Esophagus mucosa (tissue), 1 donor: ENCODE measurements around the gene HOXC6. TPM values are rescaled to one million over a fixed set of nuclear protein-coding genes. Genes with fewer than 3 reads are reported as not detected.
A peak's percentile ranks its signal among the peaks of the same experiment; 100 is the strongest.

Source experiments
- ATAC-seq: fragments of 200-7000 bp; cut with Tn5 transposase; one replicate; pipeline ENCODE4 v1.9.1; 2020
- total RNA-seq: library from RNA; stranded (reverse); gene quantifications from one replicate; pipeline ENCODE4 v1.2.4, GENCODE V29; 2023
- donor health status: DM: yes; HTN: yes; CAD: no.

The HOXC6 gene
- total RNA-seq, 1 donor from 2014 or later: 1.6 TPM

DNA sequence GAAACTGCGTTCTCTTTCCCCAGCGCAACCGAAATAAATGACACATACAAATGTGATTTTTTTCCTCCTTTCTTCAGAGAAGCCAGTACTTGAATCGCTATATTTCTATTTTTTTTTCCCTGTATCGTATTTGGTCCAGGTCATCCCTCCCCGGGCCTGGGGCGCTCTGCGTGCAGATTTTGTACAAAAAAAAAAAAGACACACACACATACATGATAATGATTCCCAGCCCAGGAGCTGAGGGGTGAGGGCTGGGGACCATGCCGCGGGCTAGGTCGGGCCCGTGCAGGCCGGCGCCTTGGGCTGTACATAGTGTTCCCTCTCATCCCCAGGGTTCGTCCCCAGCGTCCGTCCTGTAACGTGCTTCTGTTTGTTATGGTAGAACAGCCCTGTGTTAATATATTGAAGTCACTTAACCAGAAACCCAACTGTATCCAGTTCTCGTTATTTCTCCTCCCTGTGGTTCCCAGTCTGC lies 25.3 kb upstream of the HOXC6 start:
- no peak for ATAC-seq

DNA sequence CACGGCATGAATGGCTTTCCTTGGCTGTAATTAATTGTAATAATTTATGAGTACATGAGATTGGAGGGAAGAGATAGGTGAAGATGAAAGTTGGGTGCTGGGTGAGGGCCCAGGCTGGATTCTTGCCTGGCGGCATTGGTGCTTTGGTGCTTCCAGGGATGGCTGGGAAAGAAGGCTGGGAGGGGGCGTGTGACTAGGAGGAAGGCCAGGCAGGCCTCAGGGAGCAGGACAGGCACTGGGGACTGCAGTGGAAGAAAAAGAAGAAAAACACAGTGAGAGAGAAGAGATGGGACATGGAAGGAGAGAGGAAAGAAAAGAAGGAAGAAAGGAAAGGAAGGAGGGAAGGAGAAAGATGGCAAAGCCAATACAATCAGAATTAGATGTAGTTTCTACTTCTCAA lies 24.6 kb upstream of the HOXC6 start:
- ATAC-seq: no peak

DNA sequence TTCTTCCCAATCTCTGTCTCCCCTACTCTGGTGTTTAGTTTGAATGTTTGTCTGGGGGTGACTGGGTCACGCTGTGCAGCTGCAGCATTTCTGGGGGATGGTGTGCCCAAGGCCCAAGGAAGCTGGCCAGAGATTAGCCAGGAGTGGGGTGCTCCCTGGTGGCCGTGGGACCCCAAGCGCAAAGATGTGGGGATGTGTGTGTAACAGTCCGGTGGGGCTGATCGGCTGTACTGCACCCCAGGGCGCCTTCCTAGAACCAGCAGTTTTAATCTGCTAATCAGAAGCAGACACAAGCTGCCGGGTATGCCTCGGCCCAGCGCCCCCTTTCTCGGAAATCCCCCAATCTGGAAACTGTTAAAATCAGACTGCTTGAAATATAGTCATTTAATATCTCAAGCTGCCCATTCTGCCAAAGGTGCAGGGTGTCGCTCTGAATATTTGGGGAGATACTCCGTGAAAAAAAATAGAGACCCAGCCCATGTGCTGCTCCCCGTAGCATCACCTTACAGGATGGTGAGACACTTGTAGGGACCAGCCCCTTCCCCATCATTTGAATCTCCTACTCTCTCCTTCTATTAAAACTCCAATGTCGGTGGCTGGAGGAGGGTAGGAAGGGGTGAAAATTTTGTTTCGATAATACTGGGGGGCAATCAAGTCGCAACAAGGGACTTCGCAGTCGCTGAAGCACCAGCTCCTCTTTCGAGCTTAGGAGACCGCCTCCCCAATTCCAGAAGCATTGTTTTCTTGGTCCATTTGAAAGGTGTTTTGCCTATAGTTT lies 24.0 kb upstream of the HOXC6 start:
- no peak for ATAC-seq

DNA sequence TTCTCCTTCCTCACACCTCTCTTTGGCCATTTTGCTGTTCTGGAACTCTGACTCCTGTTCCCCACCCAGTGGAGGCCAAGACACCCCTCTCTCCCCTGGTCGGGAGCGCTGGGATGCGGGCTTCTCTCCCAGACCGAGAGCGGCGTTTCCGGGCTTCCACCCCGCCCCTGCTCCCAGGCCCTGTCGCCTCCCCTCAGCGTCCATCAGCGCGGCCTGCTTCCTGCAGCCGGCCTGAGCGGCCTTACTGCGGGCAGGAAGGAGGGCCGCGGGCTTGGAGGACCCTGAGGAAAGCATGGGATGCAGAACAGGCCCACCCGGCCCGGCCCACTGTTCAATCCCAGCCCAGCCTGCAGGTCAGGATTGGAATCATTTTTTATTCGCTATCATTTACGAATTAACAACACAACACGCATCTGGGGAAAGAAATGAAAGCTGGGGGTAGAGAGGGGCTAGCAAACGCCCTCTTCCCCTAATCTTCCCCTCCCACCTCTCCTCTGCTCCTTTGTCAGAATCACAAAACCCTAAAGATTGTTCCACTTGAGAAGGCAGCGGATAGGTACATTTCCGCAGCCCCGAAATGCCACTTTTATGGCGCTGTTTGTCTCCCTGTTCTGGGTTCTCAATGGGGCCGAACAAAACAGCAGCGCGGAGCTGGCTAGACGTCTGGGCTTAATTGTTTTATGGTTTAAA lies 23.3 kb upstream of the HOXC6 start:
- ATAC-seq: no peak

DNA sequence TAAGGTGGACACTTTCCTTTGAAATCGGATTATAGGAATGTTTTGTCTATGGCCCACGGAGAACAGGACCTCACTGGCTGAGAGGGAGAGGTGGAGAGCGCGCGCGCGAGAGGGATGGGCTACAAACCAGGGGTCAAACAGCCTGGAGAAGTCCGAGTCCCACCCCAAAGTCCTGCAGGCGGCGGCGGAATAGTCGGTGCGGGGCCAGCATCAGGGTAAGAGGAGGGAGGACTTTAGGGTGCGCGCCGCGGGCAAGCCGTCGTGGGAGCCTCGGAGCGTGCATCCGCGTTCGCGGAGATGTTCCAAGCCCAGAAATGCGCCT lies 22.7 kb upstream of the HOXC6 start:
- ATAC-seq: no peak

DNA sequence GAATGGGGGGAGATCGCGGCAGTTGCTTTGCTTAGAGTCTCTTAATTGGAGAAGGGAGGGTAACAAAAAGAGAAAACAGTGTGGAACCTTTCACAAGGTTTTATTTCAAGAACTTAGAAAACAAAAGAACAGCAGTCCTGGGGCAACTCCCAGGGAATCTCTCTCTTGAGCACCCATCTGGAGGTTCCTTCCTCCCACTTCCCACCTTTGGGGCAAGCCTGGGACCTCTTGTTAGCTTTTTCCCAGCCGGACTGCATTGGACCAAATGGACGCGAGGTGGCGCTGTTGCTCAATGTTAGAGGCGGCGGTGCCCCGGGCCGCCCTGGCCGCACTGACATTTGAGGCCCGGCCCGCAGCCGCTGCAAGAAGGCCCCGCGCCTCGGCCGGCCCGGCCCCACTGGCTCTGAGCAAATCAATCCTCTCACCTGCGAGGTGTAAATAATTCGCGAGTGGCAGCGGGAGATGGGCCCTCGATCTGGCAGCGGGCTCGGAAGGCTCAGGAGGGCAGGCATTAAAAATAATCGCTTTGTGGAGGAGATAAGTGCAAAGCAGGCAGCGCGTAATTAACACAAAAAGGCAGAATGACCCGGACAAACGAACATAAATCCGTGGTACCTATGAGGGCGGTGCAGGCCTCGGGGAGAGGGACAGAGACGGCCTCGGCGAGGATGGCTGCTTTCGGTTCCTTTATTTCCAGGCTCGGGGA lies 22.2 kb upstream of the HOXC6 start:
- peak; percentile 75 for ATAC-seq

DNA sequence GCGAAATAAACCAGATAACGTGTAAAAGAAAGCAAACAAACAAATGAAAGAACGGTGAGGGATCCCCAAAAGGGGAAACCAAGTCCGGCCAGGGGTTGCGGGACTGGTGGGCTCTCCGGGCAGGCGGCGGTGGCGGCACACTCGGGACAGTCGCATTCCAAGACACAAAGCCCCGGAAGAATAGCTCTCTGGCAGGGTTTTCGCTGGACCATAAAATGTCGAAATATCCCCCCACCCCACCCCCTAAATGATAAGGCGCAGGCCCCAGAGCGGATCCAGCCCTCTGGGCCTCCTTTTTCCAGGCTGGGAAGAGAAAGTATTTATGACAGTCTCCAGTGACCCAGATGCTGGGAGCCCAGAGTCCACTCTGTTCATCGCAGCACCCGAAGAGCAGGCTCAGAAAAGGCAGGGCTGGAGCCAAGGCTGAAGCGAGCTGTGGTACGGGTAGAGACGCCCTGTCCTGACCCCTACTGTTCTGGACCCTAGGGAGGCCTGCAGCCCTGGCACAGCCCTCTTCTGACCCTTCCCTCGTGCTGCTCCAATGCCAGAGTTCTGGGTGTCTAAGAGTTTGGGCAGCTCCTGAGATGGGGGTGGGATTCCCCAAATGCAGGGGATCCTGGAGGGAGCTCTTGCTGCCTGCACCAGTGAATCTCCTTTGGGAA lies 21.6 kb upstream of the HOXC6 start:
- no peak for ATAC-seq

DNA sequence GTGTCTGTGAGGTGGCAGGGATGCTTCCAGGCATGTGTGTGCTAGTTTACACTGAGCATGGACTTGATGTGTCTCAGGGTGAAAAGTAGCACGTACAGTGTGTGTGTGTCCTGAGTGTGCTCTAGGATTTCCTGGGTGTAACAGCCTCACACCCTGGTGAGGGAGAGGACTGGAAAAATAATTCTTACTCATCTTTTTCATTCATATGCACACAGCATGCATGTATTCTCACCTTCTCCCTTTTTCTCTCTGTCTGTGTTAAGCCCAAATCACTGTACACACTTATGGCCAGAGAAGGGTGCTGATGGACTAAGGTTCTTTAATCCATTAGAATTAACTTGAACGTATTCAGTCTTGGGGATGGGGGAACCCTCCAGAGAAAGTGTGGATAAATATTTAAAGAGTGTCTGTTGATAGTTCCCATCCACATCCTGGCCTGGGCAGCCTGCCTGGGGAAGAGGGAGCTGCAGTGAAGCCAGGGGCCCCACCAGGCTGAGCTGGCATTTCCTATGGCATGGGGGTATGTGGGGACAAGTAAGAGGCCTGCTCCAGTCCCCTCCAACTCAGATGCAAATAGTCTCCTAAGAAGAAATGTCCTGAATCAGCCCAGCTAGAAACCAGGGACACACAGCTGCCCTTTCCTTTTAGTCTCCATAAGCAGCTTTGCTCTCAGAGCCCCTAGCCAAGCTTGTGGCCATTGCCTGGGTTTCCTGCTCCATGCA lies 20.5 kb upstream of the HOXC6 start:
- ATAC-seq: no peak

DNA sequence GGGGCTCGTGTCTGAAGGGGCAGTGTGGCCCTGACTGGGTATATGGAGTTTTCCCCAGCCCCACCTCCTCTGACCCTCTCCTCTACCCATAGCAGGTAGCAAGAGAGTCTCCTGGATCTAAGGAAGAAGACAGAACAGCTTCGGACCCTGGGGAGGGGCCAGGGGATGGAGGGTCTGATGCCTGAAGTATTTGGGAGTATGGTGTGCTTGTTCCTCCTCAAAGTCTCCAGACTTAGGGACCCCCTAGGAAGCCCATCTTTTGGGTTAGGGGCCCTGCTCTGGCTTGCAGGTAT lies 20.0 kb upstream of the HOXC6 start:
- no peak for ATAC-seq

DNA sequence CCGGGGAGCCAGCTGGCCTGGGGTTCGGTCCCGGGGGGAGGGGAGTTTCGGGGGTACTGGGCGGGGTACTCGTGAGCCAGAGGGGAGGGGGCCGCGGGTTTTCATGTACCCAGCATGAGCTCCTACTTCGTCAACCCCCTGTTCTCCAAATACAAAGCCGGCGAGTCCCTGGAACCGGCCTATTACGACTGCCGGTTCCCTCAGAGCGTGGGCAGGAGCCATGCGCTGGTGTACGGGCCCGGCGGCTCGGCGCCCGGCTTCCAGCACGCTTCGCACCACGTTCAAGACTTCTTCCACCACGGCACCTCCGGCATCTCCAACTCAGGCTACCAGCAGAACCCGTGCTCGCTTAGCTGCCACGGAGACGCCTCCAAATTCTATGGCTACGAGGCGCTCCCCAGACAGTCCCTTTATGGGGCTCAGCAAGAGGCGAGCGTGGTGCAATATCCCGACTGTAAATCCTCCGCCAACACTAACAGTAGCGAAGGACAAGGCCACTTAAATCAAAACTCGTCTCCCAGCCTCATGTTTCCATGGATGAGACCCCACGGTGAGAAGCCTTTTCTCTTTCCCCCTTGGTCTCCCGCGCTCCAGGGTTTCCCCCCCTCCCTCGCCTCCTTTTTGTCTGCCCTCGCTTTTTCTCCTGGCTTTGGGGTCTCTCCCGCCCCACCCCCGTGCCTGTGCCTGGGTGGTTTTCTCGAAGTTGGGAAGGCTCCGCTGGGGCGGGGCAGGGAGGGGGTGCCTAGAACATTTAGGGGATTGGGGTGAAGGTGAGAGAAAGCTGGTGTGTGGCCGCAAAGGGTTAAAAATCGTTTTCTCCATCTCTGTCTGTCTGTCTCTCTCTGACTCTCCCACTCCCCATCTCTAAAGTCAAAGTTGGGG lies 18.8 kb upstream of the HOXC6 start:
- peak; percentile 30 for ATAC-seq

DNA sequence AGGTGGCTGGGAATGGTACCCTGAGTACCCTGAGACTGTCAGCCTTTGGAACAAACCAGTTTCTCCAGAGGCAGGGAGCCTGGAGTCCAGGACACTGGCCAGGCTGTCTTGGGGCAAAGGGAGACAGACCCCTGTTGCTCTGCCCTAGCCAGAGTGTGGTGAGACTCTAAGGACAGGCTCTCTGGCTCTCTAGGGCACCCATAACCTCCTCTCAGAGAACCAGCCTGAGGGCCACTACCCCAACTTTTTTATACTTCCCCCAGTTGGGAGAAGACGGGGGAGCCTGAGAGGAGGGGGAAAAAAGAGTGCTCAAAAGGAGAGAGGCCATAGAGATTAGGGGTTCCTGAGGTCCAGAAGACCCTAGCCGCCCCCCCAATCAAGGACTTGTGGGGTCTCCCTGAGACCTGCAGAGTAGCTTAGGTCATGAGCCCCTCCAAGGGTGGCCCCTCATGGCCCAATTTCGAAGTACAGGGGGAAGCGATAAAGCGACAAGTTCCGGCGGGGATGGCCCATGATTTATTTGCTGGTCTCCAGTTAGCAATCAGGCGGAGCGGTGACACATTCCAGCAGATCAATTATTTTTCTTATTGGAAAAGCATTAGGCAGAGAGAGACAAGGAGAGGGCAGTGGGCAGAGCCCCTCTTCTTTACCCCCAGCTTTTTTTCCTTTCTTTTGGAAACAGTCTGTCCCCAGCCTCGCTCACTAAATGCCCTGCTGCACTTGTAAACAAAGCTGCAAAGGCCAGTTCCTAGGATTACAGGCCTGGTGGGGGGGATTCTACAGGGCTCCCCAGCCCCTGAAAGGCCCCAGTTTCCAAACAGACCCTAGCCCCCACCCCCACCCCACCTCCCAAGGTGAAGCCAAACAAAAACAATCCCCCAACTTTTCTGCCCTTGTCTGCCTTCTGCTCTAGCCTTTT lies 17.9 kb upstream of the HOXC6 start:
- no peak for ATAC-seq

DNA sequence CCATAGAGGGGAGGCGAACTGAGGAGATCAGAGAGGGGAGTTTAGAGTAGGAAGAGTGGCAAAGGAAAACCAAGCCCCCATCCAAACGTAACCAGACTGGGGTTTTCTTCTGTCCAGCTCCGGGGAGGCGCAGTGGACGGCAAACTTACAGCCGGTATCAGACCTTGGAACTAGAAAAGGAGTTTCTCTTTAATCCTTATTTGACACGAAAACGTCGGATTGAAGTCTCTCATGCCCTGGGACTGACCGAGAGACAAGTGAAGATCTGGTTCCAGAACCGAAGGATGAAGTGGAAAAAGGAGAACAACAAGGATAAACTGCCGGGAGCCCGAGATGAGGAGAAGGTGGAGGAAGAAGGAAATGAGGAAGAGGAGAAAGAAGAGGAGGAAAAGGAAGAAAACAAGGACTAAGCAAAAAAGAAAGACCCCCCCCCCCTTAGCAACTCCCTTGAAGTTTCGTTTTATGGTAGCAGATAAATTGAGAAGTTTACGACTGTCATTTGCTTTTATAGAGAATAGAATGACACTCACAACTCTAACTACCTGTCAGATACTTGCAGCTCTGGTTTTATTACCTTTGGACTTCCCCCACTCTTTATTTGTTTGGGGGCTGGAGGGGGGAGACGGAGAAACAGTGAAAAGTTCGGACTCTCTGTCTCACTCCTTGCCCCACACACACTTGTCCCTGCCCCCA lies 17.1 kb upstream of the HOXC6 start:
- no peak for ATAC-seq

DNA sequence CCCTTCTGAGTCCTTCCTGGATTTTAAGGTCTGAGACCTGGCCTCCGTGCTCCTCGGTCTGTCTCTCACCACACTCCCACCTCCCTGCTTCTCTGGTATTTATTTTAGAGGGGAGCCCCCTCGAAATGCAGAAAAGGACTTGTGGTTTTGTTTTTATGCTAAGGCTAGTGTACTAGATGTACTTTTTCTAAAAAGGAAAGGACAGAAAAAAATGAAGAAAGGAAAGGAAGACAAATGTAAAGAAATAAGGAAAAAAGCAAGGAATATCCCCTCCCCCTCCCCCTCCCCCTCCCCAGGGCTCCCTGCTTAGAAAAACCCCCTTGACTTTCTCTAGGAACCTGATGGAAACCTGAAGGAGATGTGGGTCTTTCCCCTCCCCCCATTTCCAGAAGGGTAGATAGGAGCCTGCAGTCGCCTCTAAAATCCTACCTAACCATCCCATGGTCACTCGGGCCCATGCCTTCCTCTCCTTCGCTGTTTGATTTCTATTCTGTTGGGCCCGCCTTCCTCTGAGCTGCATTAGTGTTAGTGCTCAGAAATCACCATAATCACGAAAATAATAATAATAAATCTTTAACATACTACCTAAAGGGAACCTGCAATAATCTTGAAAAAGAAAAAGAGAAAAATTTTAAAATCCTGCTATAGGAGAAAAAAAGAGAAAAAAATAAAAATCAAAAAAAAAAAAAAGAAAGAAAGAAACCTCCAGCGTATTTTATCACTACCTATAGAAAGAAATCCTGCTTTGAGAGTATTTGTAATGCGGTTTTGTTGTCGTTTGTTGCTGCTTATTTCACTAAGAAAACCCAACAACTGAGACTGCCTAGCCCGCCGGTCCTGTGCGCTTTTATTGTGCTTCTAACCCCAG lies 16.3 kb upstream of the HOXC6 start:
- ATAC-seq: no peak

DNA sequence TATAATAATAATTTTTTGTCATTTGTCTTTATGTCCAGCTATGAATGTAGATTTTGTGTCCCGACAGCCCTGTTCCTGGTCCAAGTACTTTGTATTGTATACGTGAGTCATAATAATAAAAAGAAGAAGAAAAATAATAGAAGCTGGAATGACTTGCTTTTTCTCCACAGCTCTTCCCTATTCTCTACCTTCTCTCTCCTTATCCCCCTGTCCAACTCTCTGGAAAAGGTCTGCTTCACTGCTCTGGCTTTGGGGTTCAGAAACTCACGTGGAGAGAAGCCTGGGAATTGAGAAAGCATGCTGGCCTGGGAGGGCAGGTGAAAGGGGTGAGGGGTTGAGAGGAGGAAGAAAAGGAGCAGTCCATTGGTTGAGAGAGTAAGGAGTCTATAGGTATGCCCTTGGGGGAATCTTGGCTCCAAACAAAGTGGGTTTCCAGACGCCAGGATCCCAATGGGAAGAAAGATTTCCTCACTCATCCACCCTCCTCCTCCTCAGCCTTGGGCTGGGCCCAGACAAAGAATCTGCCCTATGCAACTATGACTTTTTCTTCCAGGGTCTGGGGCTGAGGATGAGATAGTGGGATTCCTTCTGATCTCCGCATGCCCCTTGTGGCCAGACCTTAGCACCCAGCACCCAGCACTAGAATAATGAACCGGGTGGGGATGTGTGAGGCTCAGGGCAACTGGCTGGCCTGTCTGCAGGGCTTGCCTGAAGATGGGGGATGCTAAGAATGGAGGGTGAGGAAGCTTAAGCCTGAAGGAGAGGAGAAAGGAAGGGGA lies 15.4 kb upstream of the HOXC6 start:
- ATAC-seq: no peak

DNA sequence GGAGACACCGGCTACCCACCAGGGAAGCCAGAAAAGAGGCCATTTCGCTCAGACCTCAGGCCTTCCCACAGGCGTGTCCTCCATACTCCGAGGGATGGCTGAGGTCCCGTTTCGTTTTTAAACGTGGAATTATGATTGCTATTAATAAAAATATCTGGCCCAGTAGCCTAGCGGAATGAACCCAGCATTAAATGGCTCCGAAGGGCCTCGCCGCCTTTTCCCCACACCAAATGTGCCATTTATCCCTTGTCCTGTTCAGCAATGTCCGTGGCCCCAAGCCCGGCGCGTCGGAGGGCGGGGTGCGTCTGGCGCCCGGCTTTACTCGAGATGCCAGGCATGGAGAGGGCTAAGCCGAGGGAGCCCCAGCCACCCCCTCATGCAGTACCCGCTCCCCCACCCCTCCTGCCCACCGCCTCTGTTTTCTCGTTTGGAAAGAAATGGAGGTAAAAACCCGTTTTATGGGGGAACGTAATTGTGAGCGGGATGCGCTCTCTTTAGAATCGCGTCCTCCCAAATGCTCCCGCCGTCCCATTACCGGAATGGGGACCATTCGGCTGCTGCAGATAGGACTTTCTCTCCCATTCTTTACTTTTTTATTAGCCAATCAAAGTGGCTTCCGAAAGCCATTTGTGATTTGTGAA lies 13.7 kb upstream of the HOXC6 start:
- no peak for ATAC-seq

DNA sequence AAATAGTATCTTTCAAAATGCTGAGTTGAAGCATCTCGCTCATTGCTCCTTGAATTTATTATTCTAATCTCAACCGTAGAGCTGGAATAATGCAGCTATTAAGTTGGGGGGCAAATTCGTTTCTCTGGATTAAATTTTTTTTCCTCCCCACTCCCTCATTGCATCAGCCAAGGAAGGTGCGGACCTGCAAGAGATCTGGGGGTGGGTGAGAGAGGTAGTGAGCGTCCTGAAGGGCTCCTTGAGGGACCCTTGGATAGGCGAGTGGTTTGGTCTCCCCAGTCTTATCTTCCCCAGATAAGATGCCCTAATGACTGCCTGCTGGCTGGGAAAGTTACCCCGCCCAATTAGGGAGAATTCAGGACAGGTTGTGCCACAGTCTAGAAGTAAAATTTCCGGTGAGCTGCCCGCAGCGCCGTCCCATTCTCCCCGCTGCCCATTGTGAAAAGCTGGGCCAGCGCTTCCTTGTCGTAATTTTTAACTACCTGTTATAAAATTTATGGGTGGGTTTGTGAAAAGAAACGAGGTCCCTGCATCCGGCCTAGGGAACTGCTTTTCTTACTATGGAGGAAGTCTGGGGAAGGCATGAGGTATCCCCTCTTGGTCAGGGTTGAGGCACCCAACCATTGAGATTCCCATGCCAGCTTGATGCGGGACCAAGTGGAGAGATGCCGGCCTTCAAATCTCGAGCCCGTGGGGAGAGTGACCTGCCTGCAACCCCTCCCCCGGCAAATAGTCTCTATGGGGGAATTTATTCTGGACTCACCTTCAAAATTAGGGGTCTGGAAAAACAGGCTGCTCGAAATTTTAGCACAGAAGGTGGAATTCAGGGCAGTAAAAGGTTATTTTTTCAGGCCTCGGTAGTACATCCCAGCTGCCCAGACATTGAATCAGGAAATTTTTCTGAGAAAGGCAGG lies 13.0 kb upstream of the HOXC6 start:
- no peak for ATAC-seq
